ENCODE measurements around the gene APOL1.
"Not testable (repeated sequence)": the region's sequence is repeated elsewhere in the genome, so short reads cannot be mapped to it uniquely, and the experiment has no call there.

The APOL1 gene

GRCh38 chr22:36225333-36225922 is 27.5 kb upstream of the APOL1 start:
- DNase-seq, result no peak

GRCh38 chr22:36226189-36226588 is 26.7 kb upstream of the APOL1 start:
- DNase-seq, result no peak

DNA sequence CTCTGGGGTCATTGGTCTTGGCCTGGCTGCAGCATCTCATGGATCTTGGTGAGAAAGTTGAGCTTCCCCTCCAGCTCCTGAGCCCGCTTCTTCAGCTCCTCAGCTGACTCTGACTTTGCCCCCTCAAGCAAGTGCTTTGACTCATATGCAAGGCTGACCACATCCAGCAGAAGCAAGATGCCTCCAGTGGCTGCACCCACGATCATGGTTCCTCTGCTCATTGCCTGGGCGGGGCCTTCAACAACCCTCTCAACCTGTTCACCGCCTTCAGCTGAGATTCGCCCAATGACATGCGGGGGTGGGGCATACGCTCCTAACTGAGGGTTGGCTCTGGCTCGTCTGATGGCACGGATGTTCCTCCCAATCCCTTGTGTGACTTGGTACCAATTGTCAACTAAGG is 25.5 kb upstream of the APOL1 start:
- DNase-seq, result peak; percentile 16 to 51

DNA sequence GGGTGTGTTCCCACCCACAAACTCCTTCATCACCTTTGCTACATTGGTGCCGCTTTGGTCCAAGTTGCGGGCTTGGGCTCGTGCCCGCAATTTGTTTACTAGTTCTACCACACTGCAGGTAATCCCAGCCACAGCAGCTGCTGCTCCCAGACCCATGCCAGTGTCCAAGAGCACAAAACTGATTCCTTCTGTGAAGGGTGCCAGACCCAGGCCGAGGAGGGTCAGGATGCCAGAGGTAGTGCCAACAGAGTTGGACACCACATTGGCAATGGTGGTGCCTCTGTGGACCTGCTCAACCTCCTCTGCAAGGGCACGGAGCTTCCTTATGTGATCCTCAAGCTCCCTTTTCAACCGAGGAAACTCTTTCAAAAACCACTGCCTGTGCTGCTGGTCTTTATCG is 25.1 kb upstream of the APOL1 start:
- no peak for DNase-seq

DNA sequence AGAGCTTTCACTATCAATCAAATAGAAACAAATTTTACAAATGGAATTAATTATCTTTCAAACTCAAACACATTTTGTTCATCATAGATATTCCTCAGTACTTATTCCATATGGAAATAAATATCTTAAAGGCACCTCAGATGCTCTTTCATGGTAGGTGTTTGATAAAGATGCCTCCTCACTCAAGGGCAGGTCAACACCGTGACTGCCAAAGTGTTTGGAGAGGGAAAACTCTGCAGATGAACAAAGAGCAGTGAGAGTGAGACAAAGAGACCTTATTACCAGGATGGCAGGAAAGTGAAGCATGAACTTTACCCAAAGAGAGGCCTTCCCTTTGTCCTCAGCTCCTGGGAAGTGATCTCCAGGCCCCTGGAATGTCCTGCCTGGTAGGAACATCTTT is 24.6 kb upstream of the APOL1 start:
- DNase-seq, result not testable (repeated sequence)

DNA sequence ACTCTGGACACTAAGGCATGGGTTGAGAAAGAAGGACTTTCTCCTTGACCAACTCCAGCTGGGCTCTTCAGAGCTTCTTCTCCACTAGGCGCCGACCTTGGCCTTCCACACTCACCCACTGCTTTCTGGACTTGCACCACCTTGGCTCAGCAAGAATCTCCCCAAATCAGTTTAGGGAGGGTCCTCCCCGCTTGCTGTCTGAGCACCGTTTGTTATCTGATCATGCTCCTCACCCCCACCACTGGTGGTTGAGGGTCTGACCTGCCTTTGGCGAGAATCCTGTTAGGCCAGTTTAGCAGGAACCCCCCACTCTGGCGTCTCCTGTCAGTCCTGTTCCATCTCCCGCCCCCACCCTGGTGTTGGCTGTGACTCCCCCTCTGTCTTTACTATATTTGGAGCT is 24.0 kb upstream of the APOL1 start:
- DNase-seq, result no peak

- not testable (repeated sequence) for DNase-seq
Measured at GRCh38 chr22:36229649-36230048, 23.3 kb upstream of the APOL1 start.

- DNase-seq, result not testable (repeated sequence)
Measured at GRCh38 chr22:36231051-36231450, 21.9 kb upstream of the APOL1 start.

DNA sequence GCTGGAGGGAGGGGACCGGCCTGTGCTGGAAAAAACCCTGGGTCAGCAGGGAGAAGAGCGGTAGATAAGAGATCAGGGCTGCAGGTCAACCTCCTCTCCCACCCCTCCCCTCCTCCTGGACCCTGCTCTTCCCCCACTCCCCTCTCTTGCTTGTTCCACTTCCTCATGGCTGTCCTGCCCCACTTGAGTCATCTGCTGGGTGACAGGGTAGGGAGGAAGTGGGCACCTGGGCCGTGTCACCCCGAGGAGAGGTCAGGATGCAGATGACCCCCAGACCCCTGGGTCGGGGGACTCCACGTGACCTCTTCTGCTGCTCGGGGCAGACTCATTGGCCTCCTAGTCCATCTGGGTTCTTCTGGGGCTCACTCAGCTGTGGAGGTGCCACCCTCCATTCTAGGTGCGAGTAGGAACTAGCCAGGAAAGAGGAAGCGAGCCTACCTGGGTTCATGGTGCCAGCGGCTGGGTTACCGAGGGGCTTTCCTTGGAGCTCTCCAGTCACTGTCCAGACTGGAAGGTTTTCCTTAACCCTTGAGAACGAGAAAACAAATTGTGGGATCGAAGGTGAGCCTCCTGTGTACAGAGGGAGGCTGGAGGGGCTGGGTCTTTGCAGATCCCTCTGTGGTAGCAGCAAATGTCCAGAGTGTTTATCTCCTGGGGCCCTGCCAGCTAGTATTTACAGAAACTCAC is 20.1 kb upstream of the APOL1 start:
- DNase-seq, result no peak

DNA sequence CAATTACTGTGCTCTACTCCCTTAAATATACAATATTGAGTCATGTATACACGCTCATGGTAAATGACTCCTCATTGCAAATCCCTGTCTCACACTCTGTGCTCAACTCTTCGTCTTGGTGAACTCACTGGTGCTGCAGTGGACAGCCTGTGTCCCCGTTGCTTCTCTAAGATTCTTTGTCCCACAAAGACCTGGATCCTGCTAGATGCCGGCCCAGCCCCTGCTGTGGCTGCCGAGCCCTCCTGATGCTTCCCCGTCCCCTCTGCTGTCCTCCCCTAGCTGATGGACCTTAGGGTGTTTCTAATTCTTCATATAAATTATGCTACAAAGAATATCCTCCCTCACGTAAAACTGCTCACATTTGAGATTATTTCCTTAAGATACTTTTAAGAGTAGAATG is 19.1 kb upstream of the APOL1 start:
- DNase-seq, result no peak

DNA sequence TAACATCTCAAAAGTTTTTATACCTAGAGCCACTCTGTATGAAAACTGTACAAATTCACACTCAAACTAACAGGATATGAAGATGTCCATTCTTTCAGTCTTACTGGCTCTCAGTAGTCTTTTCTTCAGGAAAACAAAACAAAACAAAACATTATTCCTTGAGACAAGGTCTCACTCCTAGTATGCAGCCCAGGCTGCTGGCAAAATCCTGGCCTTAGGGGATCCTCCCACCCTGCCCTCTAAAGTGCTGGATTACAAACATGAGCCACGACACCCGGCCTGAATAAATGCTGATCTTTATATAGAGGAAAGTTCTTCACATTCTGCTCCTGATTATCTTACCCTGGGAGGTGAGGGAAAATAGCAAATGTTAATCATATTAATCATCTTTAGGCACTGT is 18.7 kb upstream of the APOL1 start:
- no peak for DNase-seq

DNA sequence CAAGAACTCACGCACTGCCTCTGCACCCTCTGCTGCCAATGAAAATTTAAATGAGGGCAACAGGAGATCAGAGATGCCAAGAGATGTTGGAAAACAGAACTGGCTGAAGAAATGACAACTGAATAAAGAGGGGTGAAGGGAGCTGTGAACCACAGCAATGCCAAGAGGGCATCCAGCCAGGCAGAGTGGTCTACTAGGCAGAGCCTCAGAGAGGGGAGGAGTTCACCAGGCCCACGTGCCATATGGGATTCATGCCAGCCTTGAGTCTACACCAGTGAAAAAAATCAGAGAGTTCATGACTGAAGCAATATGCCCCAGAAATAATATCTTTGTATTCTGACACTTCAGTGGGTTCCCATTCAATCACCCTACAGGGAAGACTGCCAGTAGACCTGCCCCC is 18.0 kb upstream of the APOL1 start:
- no peak for DNase-seq

- DNase-seq, result no peak
Measured at GRCh38 chr22:36235585-36235984, 17.3 kb upstream of the APOL1 start.

DNA sequence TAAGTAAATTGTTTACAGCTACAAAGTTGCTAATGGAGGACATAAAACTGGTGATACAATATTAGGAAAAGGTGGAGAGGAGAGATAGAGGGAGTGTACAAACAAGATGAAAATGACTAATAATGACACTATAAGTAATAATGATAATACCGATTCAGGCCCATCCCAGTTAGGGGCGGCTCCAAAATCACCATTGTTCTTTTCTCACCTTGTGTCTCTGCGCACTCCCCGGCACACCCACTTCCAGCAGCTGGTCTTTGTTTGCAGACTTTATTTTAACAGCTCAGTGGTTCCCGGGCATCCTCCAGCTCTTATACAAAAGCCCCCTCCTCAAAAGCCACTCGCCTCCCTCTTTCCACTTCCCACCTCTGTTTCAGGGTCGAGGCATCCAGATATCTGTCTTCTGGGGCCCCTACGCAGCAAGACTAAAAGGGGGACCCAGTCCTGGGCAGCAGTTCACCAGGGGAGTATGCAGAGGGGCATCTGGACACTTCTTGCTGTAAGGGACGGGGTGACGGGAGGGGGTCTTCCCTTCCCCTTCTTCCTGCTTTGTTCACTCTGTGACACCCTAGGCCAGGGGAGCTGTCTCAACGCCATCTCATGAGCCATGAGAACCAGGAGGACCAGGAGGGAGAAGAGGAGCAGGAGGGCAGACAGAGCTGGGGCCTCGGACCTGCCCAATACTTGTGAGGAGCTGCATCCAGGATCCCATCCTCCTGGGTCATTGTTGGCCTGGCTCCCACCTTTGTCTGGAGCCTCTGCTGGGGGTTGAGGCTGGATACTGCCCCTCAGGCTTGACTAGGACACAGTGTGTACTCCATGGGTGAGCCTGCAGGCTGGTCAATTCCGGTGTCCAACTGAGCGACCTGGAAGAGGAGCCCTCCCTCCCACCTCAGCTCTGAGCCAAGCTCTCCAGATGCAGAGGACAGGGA is 16.3 kb upstream of the APOL1 start:
- DNase-seq, result no peak

DNA sequence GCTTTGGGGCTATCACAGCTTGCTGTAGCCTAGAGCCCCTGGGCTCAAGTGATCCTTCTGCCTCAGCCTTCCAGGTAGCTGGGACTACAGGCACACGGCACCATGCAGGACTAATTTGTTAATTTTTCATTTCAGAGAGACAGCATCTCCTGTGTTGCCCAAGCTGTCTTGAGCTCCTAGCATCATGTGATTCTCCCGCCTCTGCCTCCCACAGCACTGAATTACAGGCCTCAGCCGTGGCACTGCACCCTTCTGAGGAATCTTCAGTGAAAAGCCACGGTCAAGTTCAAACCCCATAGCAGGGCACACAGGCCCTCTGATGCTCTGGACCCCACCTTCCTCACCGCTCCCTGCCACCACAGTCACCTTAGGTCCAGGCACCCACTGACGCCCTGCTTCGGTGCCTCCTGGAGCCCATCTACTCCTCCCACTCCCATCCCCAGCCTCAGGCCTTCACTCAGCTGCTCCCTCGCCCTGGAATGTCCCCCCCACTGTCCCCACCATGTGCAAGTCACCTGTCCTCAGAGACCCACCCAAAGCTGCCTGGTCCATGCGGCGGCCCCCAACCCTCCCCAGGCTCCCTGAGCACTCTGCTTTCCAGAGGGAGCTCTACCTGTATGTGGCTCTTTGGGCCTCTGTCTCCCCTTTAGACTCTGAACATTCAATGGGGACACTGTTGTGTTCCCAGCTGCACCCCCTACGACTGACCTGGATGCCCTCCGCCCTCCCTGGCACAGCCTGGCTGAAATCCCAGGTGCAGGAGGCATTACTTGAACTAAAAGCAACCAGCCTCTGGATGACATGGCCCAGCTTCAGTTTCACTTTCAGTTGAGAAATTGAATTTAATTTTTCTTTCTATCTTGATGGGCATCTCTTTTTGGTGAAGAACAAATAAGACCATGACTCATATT is 15.2 kb upstream of the APOL1 start:
- DNase-seq, result peak; percentile 61 to 71

GRCh38 chr22:36238373-36239149 is 14.4 kb upstream of the APOL1 start:
- DNase-seq, result no peak

DNA sequence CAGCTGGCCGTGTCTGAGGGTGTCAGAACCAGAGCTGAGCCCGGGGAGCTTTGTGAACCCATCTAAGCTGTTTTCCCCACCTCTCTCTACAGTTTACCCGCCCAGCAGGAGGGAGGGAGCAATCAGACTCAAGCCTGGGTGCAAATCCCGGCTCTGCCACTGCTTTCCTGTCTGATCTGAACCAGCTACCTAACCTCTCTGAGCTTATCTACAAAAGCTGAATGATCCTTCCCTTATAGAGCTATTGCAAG is 13.9 kb upstream of the APOL1 start:
- no peak for DNase-seq

- DNase-seq, result peak; percentile 94
Measured at GRCh38 chr22:36239401-36240171, 13.3 kb upstream of the APOL1 start, which contains the start of gene APOL2. TSS of gene APOL2 (minus strand) at chr22:36239527. CDS start at chr22:36233162, 6,365 bp downstream.

- DNase-seq, result no peak
Measured at GRCh38 chr22:36243986-36244385, 8.9 kb upstream of the APOL1 start.

DNA sequence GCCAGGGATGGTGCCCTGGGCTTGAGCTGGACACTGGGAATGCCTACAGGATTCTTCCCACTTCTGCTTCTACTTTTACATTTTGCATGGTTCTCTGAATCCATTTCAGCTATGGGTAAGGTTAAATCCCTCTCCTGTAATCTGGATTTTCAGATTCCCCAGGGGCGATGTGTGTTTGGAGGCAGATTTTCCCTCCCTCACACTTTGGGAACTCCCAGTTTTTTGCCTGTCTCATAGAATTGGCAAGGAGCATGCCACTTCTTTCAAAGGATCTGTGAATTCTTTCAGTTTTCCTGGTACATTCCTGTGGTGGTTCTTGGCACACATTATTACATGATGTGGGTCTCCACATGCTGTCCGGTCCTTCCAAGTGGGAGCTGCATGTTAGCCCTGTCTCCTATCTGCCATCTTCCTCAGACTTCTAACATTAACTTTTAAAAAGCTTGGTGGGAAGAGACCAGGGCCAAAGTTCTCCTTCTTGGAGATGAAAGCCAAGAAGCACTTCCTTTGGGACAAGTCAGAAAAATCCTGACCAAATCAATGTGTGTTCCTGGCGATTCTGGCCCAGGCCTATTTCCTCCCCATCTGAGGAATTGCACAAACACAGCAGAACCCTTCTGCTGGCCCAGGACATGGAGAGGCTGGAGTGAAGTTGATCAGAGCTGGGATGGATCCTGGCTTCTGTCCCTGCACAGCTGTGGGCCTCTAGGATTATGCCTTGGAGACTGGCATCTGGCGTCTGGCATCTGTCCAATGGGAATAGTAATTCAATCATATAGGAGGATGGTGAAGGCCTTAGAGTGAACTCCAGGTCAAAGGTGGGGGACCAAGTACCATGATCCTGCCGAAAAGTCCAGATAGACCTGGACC is 8.2 kb upstream of the APOL1 start:
- DNase-seq, result no peak

Measured in inflammatory macrophage treated with lipopolysaccharide for 1 hour (primary cell).